Left lung (tissue), 10 donors: Measurements from ENCODE around the gene RALGAPA1. TPM values are rescaled to one million over a fixed set of nuclear protein-coding genes. Genes with fewer than 3 reads are reported as not detected.
"Not testable (repeated sequence)": the region's sequence is repeated elsewhere in the genome, so short reads cannot be mapped to it uniquely, and the experiment has no call there.

Source experiments
- ATAC-seq: fragments of 200-7000 bp; cut with Tn5 transposase; one replicate; pipeline ENCODE4 v1.9.1; 2020; ENCODE audit warnings: moderate library complexity
- DNase-seq, 4 donors: peaks; one replicate each; pipeline ENCODE4 v3.0.0-alpha.2; 2013 to 2020
- H3K27ac ChIP-seq, 2 donors: fragments of 200-600 bp; sonication (generic) in 1 of 2; one replicate each; pipeline versions ENCODE4 v1.5.0 to v1.8.0; 2020 to 2021
- H3K27me3 ChIP-seq, 2 donors: fragments of 200-600 bp; sonication (generic) in 1 of 2; one replicate each; pipeline versions ENCODE4 v1.5.0 to v1.8.0; 2020 to 2021
- H3K36me3 ChIP-seq, 2 donors: fragments of 200-600 bp; sonication (generic) in 1 of 2; one replicate each; pipeline versions ENCODE4 v1.5.0 to v1.8.0; 2020 to 2021
- H3K4me1 ChIP-seq, 2 donors: fragments of 200-600 bp; one replicate each; pipeline ENCODE4 v1.8.0; 2021
- H3K4me3 ChIP-seq, 2 donors: fragments of 200-600 bp; sonication (generic) in 1 of 2; one replicate each; pipeline versions ENCODE4 v1.5.0 to v1.8.0; 2020 to 2021; ENCODE audit warnings: mild to moderate bottlenecking in 1 of 2
- H3K9me3 ChIP-seq, 2 donors: fragments of 200-600 bp; sonication (generic) in 1 of 2; one replicate each; pipeline versions ENCODE4 v1.5.0 to v1.8.0; 2020 to 2021
- CTCF ChIP-seq, 2 donors: fragments of 200-600 bp; sonication (generic) in 1 of 2; IDR thresholded peaks; one replicate each; pipeline versions ENCODE4 v1.5.0 to v1.8.0; 2021; ENCODE audit warnings: antibody characterized with exemption in 2 of 2
- intact Hi-C, 2 donors: fragments of 100-400 bp; cut with DNase I; formaldehyde crosslinking; loops; one replicate each; pipeline versions ENCODE4 v1.11.2 to v1.14.2; 2022
- polyA plus RNA-seq, 6 donors: library from polyadenylated mRNA; unstranded; fragments of 120-200 nt; gene quantifications; one replicate each; pipeline ENCODE4 v1.2.1, GENCODE V29; 2013; ENCODE audit not compliant: insufficient read length in 6 of 6
- total RNA-seq, 2 donors: library from RNA; stranded (reverse); fragmentation: NEBNext Ultra II Directional; extraction: Animal tissue kit (Norgen Biotek cat#: 25700); gene quantifications; one replicate each; pipeline ENCODE4 v1.2.1, GENCODE V29; 2021
- donor health status: DM: no; HTN: yes; CAD: no.
- donor health status: DM: no; HTN: no; CAD: no.

The RALGAPA1 gene
- total and polyA plus RNA-seq, 8 donors = 42.0 to 58.7 (median 48.0) TPM

GRCh38 chr14:35826218-35826951 lies 17.3 kb upstream of the RALGAPA1 start, which contains the start of gene BRMS1L:
BRMS1L (plus strand) TSS chr14:35826338; CDS start chr14:35826517, 179 bp downstream.
- Histone ChIP-seq H3K4me3 (peak within 1 kb of the TSS; percentile 84 to 86), H3K27ac (peak within 1 kb of the TSS; percentile 92 to 98), H3K4me1 (peaks cover 0 to 15% of the 10 kb centered on the region in 2 donors), H3K9me3 (no peaks in the 10 kb centered on the region), H3K27me3 (no peaks in the 10 kb centered on the region), H3K36me3 (peaks cover 0 to 4% of the 10 kb centered on the region in 2 donors)
- peak; percentile 97 for ATAC-seq
- peak in 1 of 2 donors; percentile 18 for TF ChIP-seq CTCF (IDR thresholded peaks at IDR 0.05)
- intact Hi-C loops = no loop called here
- DNase-seq = peak; percentile 97 to 99 (median 99)

GRCh38 chr14:35825968-35826217 lies 16.8 kb upstream of the RALGAPA1 start:
- no peak for TF ChIP-seq CTCF (IDR thresholded peaks at IDR 0.05)
- Histone ChIP-seq H3K4me1 (peaks cover 0 to 15% of the 10 kb centered on the region in 2 donors), H3K27me3 (no peaks in the 10 kb centered on the region), H3K27ac (peak overlapping the region in 1 of 2 donors; percentile 92), H3K36me3 (no peaks in the 10 kb centered on the region), H3K9me3 (no peaks in the 10 kb centered on the region), H3K4me3 (peak overlapping the region; percentile 84 to 86)
- DNase-seq (no peak), ATAC-seq (no peak)
- intact Hi-C loops = no loop called here

- DNase-seq, intact Hi-C loops: not testable (repeated sequence)
- H3K4me1 ChIP-seq = peaks cover 0 to 15% of the 10 kb centered on the region in 2 donors
Measured at GRCh38 chr14:35824446-35825165, 15.5 kb upstream of the RALGAPA1 start.

GRCh38 chr14:35822501-35822900 lies 13.4 kb upstream of the RALGAPA1 start:
- intact Hi-C loops = no loop called here
- ATAC-seq (no peak), DNase-seq (no peak)
- Histone ChIP-seq H3K4me3 (no peak overlapping the region), H3K27ac (no peak overlapping the region), H3K9me3 (no peaks in the 10 kb centered on the region), H3K36me3 (no peaks in the 10 kb centered on the region), H3K4me1 (peaks cover 0 to 9% of the 10 kb centered on the region in 2 donors), H3K27me3 (no peaks in the 10 kb centered on the region)
- no peak for TF ChIP-seq CTCF (IDR thresholded peaks at IDR 0.05)

More at GRCh38 chr14:35824446-35825165, 15.5 kb upstream of the RALGAPA1 start:
- H3K9me3 ChIP-seq, H3K27me3 ChIP-seq, H3K27ac ChIP-seq, H3K36me3 ChIP-seq, H3K4me3 ChIP-seq, ATAC-seq: not testable (repeated sequence)

- H3K4me3 ChIP-seq = no peak overlapping the region
- intact Hi-C loops = no loop called here
- DNase-seq (peak in 1 of 4 donors; percentile 24), ATAC-seq (no peak)
- no peaks in the 10 kb centered on the region for H3K9me3 ChIP-seq
- no peaks in the 10 kb centered on the region for H3K27me3 ChIP-seq
- no peak overlapping the region for H3K27ac ChIP-seq
- TF ChIP-seq CTCF (IDR thresholded peaks at IDR 0.05) = peak; percentile 69 to 71
- H3K36me3 ChIP-seq = no peaks in the 10 kb centered on the region
- peaks cover 0 to 2% of the 10 kb centered on the region in 2 donors for H3K4me1 ChIP-seq
Measured at GRCh38 chr14:35821564-35822411, 12.7 kb upstream of the RALGAPA1 start.
